ENCODE measurements around the gene ANKRD44.

ANKRD44 gene

DNA sequence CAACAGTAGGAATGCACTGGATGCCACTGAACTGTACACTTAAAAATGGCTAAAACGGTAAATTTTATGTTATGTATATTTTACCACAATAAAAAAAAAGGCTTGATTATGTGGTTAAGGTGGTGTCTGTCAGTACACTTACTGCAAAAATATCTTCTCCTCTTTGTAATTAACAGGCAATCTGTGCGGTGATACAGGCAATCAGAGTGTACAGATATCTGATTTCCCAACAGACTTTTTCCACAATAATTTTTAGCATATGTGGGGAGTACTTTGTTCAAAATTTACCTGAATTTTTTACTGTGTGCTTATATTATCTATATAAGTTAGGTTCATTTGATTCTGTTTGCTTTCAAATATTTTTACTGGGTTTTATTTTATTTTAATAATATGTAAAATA, 209.1 kb downstream of the ANKRD44 start:
- Mint-ChIP-seq H3K27ac (no peak overlapping the region), H3K9me3 (no peaks in the 10 kb centered on the region), H3K4me3 (no peak overlapping the region), H3K27me3 (no peaks in the 10 kb centered on the region), H3K36me3 (peaks cover 67% of the 10 kb centered on the region), H3K4me1 (peaks cover 5% of the 10 kb centered on the region)
- no peak for DNase-seq
- CTCF ChIA-PET: no interaction called here

DNA sequence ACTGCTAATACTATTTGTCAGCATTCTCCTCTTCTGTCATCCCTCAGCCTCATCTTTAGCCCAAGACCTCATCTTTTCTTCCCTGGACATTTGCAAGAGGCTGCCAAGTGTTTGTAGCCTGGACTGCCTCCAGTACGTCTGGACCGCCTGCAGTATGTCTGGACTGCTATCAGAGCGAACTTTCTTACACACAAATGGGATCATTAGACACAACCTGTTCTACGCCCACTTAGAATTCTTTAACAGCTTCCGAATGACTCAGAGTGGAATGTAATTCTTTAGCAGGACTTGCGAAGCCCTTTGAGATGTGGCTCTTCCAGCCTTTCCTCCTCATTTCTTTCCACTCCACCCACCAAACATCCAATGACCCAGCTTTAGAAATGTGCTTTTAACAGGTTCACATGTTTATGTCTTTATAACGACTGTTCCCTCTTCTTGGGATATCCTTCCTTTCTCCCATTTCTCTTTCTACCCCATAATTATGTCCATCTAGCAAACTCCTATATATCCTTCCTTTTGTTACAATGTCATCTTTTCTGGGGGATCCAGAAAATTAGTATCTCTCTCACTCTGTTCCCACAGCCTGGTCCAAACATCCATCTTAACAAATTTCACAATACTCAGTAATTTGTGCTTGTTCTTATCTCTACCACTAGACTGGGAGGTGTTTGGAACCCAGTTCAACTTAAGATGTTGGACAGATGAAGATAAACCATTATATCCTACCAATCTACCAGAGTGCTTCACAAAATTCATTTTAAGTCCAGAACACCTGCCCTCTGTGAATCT, 212.8 kb downstream of the ANKRD44 start:
- Mint-ChIP-seq H3K4me1 (peaks cover 5% of the 10 kb centered on the region), H3K36me3 (peaks cover 63% of the 10 kb centered on the region), H3K27me3 (no peaks in the 10 kb centered on the region), H3K4me3 (no peak overlapping the region), H3K9me3 (no peaks in the 10 kb centered on the region), H3K27ac (no peak overlapping the region)
- no peak for DNase-seq
- CTCF ChIA-PET: interaction anchor here (1.2 kb wide), 1 partner anchor 11 kb away, joined by 4 read pairs; no protein-coding TSS in a partner anchor

DNA sequence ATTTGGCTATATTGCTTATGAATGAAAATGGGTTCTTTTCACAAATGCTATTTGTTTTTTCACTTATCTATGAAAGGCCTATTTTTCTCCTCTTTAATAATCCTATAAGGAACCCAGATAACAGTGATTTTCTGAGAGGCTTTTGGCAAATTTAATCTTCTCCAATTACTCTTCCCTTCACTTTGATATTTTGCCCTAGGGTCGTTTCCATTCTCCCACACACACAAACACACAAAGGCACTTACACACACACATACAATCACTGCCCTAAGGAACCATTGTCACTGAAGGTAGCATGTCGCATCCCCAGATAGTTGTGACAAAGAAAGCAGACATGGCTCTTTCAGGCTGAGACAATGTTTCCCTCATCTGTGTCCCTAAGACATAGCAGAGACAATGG, 213.9 kb downstream of the ANKRD44 start:
- H3K27me3 Mint-ChIP-seq: no peaks in the 10 kb centered on the region
- no peak for DNase-seq
- H3K27ac Mint-ChIP-seq: no peak overlapping the region
- H3K9me3 Mint-ChIP-seq: no peaks in the 10 kb centered on the region
- no peaks in the 10 kb centered on the region for H3K4me1 Mint-ChIP-seq
- no peak overlapping the region for H3K4me3 Mint-ChIP-seq
- CTCF ChIA-PET: no interaction called here
- peaks cover 63% of the 10 kb centered on the region for H3K36me3 Mint-ChIP-seq

DNA sequence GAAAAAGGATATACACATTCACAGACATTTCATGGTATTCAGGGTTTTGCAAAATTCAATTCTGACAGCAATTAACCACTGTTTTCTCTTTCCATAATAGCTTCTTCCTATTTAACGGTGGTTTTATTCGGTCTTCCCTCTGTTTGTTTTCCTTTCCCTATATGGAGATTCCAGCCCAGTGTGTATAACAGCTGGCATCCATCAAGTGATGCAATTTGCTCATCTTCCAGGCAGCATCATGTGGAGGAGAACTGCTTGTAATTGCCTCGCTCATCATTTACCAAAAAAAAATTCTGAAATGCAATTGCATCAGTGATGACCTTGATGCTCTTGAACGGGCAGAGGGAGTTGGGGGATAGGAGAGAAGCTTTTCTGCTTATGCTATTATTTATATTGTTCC, 218.1 kb downstream of the ANKRD44 start:
- Mint-ChIP-seq H3K27me3 (no peaks in the 10 kb centered on the region), H3K36me3 (peaks cover 60% of the 10 kb centered on the region), H3K4me1 (no peaks in the 10 kb centered on the region), H3K9me3 (no peaks in the 10 kb centered on the region), H3K4me3 (no peak overlapping the region), H3K27ac (no peak overlapping the region)
- CTCF ChIA-PET: no interaction called here
- no peak for DNase-seq

DNA sequence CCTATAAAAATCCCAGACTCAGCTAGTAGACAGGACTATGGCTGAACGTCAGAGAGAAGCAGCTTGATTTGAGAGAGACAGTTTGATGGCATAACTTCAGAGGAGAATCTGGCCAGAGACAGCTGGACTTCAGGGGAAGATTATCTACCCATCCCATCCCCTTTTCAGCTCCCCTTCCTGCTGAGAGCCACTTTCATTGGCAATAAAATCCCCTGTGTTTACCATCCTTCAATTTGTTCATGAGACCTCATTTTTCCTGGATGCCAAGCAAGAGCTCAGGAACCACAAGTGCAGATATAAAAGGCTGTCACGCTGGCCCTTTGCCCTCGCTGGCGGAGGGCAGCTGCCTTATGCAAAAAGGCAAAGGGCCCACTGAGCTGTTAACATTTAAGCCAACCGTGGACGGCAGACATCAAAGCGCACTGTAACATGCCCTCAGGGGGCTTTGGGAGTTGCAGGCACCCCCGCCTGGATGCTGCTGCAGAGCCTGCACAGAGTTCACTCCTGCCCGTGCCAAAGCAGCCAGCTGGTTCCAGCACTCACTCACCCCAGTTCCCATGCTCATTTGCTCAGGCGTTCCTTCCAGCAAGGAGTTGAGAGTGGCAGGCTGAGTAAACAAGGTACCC, 219.7 kb downstream of the ANKRD44 start:
- H3K36me3 Mint-ChIP-seq: peaks cover 63% of the 10 kb centered on the region
- CTCF ChIA-PET: no interaction called here
- no peaks in the 10 kb centered on the region for H3K9me3 Mint-ChIP-seq
- H3K27ac Mint-ChIP-seq: peak overlapping the region; percentile 0
- H3K4me1 Mint-ChIP-seq: no peaks in the 10 kb centered on the region
- no peaks in the 10 kb centered on the region for H3K27me3 Mint-ChIP-seq
- no peak overlapping the region for H3K4me3 Mint-ChIP-seq
- DNase-seq: no peak

DNA sequence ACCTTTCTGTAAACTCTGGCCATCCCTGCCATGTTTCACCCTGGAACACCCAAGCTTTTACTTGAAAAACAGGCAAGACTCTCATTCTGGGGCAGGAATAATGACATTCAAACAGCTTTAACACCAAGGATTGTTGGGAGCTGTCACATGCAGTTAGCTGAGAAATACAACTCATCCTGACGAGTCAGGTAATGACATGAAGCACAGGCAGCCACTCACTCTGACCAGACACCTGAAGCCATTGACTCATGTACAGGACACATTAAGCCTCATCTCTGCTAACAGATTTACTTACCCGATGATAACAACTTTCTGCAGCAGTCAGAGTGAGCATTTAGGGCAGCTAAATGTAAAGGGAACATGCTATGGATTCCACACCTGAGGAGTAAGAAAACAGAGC, 220.9 kb downstream of the ANKRD44 start:
- CTCF ChIA-PET: no interaction called here
- H3K27ac Mint-ChIP-seq: no peak overlapping the region
- no peak for DNase-seq
- no peaks in the 10 kb centered on the region for H3K9me3 Mint-ChIP-seq
- no peaks in the 10 kb centered on the region for H3K4me1 Mint-ChIP-seq
- H3K4me3 Mint-ChIP-seq: no peak overlapping the region
- H3K27me3 Mint-ChIP-seq: no peaks in the 10 kb centered on the region
- peaks cover 63% of the 10 kb centered on the region for H3K36me3 Mint-ChIP-seq

DNA sequence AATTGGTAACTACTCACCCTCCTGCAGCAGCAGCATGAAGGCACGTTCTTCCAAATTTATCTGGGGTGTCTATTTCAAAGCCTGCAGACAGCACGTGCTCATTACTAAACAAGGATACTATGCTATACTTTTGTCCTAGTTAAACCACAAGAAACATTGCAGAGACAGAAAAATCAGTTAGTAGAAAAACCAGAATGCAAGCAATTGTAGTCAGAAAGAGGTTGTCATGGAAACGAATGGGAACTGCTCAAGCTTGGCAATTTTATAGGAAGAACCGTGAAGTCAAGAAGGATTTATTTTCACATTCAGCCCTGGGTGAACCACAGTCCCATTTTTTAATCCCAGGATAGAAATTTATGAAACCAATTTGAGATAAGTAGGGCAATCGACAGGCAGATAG, 221.9 kb downstream of the ANKRD44 start:
- no peak for DNase-seq
- Mint-ChIP-seq H3K27me3 (no peaks in the 10 kb centered on the region), H3K4me1 (no peaks in the 10 kb centered on the region), H3K9me3 (no peaks in the 10 kb centered on the region), H3K27ac (no peak overlapping the region), H3K36me3 (peaks cover 68% of the 10 kb centered on the region), H3K4me3 (no peak overlapping the region)
- CTCF ChIA-PET: no interaction called here

DNA sequence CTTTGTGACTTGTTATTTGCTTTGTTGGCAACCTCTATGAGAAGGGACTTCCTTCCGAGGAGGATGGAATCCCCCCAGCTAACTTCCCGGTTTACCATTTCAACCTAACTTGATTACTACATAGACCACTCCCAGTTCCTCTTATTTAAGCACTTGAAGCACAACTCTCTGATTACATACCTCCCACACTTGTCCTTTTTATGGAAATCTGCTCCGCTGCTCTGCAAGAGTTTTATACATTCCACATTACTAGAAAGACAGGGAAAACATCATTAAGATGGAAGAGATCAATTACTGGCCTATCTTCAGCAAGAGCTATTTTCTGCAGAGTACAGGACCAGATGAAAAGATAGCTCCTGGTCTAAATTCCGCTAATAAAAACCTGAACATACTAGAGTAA, 224.1 kb downstream of the ANKRD44 start:
- DNase-seq: no peak
- Mint-ChIP-seq H3K9me3 (no peaks in the 10 kb centered on the region), H3K4me1 (no peaks in the 10 kb centered on the region), H3K27ac (no peak overlapping the region), H3K36me3 (peaks cover 78% of the 10 kb centered on the region), H3K4me3 (no peak overlapping the region), H3K27me3 (no peaks in the 10 kb centered on the region)
- CTCF ChIA-PET: interaction anchor here (0.6 to 2.4 kb wide), 4 partner anchors 9 to 27 kb away, joined by 3 to 10 read pairs (median 4); no protein-coding TSS in a partner anchor

DNA sequence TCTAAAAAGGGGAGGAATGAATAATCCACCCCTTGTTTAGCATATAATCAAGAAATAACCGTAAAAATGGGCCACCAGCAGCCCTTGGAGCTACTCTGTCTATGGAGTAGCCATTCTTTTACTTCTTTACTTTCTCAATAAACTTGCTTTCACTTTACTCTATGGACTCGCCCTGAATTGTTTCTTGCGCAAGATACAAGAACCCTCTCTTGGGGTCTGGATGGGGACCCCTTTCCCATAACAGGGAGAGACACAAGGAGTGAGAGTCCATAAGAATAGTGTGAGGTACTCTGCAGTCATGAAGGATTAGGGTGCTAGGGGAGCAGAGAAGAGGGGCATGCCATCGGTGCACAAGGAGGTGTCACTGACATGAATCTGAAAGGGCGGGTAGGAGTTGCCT, 224.9 kb downstream of the ANKRD44 start:
- no peaks in the 10 kb centered on the region for H3K9me3 Mint-ChIP-seq
- H3K4me3 Mint-ChIP-seq: no peak overlapping the region
- no peaks in the 10 kb centered on the region for H3K4me1 Mint-ChIP-seq
- no peak overlapping the region for H3K27ac Mint-ChIP-seq
- CTCF ChIA-PET: interaction anchor here (2.4 kb wide), 1 partner anchor 10 kb away, joined by 10 read pairs; no protein-coding TSS in a partner anchor
- H3K36me3 Mint-ChIP-seq: peaks cover 81% of the 10 kb centered on the region
- no peaks in the 10 kb centered on the region for H3K27me3 Mint-ChIP-seq
- no peak for DNase-seq

DNA sequence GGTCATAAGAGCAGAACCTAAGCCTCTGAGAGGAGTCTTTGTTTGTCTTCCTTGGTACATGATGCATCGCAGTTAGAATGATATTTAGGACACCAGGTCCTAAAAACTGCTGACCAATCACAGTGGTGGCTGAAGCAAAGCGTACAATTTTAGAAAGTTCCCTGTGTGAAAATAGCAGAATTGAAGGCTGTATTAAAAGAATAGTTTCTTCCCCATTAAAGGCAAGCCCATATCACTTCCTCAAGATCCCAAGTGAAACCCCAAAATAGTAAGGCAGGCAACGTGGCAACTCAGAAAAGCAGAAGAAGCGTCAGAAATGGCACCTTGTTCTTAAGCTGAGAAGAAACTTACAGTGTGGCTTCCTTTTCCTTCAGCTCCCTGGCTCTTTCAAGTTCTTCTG, 229.3 kb downstream of the ANKRD44 start:
- H3K4me1 Mint-ChIP-seq: no peaks in the 10 kb centered on the region
- peaks cover 2% of the 10 kb centered on the region for H3K9me3 Mint-ChIP-seq
- no peak overlapping the region for H3K4me3 Mint-ChIP-seq
- peaks cover 77% of the 10 kb centered on the region for H3K36me3 Mint-ChIP-seq
- no peaks in the 10 kb centered on the region for H3K27me3 Mint-ChIP-seq
- no peak for DNase-seq
- no peak overlapping the region for H3K27ac Mint-ChIP-seq
- CTCF ChIA-PET: interaction anchor here (0.9 kb wide), 1 partner anchor 32 kb away, joined by 3 read pairs; no protein-coding TSS in a partner anchor

DNA sequence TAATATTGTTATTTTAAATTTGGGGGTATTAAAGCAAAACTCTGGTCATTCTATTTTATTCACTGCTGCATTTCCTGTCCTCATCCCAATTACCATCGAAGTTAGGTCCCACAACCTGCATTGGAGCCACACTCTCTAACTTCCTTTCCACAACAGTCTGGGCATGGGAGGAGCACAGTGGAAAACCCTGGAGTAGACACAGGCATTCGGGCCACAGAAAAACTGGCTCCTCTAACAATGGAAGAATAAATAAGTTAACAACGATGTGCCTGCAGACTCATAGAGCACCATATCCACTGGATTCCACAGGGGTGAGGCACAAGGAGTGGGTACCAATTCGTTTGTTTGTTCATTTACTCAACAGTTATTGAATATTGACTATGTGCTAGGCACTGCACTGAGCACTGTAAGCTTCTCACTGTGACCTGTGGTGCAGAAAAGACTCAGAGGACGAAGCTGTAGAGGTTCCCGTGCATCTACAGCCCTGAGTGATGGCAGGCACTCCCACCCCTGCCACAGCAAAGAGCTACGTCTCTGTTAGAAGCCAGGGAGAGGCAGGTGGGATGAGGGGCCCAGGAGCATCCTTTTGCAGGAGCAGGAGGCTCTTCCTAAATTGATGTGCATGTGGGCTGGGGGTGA, 229.9 kb downstream of the ANKRD44 start:
- H3K27ac Mint-ChIP-seq: peak overlapping the region; percentile 50

DNA sequence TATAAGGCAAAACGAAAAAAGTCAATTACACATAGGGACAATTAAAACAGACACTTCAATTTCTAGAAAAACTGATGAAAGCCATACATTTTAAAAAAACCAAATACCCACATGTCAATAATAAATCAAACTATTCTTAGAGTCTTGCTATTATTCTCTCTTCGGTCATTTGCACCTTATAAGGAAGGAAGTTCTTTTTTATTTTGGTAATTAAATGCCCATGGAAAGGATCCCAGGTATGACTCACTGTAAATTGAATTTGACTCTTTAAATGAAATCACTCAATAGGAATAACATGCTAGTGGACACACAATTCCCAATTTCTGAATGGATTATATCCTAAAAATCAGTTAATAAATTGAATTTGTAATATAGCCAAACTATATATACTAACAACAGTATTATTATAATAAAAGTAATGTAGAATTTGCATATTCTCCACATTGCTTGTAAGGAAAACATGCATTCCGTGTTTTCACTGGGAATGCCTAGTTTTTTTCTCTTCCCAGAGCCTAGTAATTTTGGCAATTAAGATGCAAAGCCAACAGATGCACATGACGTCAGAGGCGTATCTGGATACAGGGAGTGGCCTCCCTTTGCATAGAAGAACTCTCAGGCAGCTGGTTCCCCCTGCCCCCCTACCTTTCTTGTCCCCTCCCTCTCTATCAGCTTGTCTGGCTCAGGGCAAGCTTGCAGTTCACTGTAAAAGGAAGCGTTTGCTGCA, 230.6 kb downstream of the ANKRD44 start:
- H3K4me1 Mint-ChIP-seq: no peaks in the 10 kb centered on the region
- no peak overlapping the region for H3K27ac Mint-ChIP-seq
- DNase-seq: no peak
- peaks cover 2% of the 10 kb centered on the region for H3K9me3 Mint-ChIP-seq
- CTCF ChIA-PET: no interaction called here
- H3K4me3 Mint-ChIP-seq: no peak overlapping the region
- H3K27me3 Mint-ChIP-seq: no peaks in the 10 kb centered on the region
- H3K36me3 Mint-ChIP-seq: peaks cover 78% of the 10 kb centered on the region

More for the DNA sequence above, 229.9 kb downstream of the ANKRD44 start:
- H3K4me1 Mint-ChIP-seq: no peaks in the 10 kb centered on the region
- H3K9me3 Mint-ChIP-seq: peaks cover 2% of the 10 kb centered on the region
- DNase-seq: no peak
- H3K36me3 Mint-ChIP-seq: peaks cover 80% of the 10 kb centered on the region
- H3K4me3 Mint-ChIP-seq: no peak overlapping the region
- CTCF ChIA-PET: no interaction called here
- no peaks in the 10 kb centered on the region for H3K27me3 Mint-ChIP-seq

DNA sequence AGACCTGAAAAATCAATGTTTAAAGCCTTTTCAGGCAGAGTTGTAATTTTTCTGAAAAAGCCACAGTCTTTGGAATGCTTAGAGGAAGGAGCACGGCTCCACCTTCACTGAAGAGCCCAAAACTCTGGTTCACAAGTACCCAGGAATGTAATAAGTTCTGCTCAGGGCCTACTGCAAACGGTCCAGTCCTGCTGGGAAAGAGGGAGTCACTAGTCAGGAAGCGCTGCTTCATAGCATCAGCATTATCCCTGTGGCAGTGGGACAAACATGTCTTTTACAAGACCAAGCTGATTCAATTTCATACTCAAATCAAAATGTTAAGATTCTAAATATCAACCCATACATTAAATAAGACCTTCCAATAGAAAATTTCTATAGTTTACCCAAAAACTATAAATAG, 231.2 kb downstream of the ANKRD44 start:
- Mint-ChIP-seq H3K4me1 (no peaks in the 10 kb centered on the region), H3K27me3 (no peaks in the 10 kb centered on the region), H3K27ac (no peak overlapping the region), H3K4me3 (no peak overlapping the region), H3K36me3 (peaks cover 82% of the 10 kb centered on the region), H3K9me3 (peaks cover 2% of the 10 kb centered on the region)
- CTCF ChIA-PET: interaction anchor here (1.0 kb wide), 1 partner anchor 18 kb away, joined by 3 read pairs; no protein-coding TSS in a partner anchor
- no peak for DNase-seq

DNA sequence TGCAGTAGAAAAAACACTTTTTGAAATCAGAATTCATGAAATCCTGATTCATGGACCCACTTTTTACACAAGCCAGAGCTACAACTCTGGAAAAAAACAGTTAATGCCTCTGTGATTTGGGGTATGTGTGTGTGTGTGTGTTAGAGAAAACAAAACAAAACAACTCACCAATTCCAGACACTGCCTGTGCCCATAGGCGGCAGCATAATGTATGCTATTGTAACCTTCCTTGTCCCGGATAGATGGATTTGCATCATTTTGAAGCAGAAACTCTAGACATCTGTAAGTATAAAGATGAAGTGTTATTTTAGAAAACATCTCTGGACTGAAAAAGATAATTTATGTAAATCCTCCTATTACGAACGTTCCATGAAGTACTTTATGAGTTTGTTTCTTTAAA, 232.0 kb downstream of the ANKRD44 start:
- peaks cover 6% of the 10 kb centered on the region for H3K4me1 Mint-ChIP-seq
- CTCF ChIA-PET: interaction anchor here (1.0 kb wide), 2 partner anchors 15 to 17 kb away, joined by 3 read pairs; no protein-coding TSS in a partner anchor
- peaks cover 2% of the 10 kb centered on the region for H3K9me3 Mint-ChIP-seq
- H3K4me3 Mint-ChIP-seq: no peak overlapping the region
- H3K27me3 Mint-ChIP-seq: no peaks in the 10 kb centered on the region
- H3K36me3 Mint-ChIP-seq: peaks cover 82% of the 10 kb centered on the region
- no peak for DNase-seq
- H3K27ac Mint-ChIP-seq: no peak overlapping the region

Data from activated naive CD4-positive, alpha-beta T cell treated with anti-CD3 and anti-CD28 coated beads, Interleukin-2, amount 10 ng/mL, durations not matched to agents 7 days and 5 days (primary cell).